ENCODE measurements around the gene CERS6.

GRCh38 chr2:168684921-168685599 is 229.0 kb downstream of the CERS6 start:
- no peak for TF ChIP-seq CTCF (IDR thresholded peaks at IDR 0.05)
- no peak for TF ChIP-seq POLR2A (IDR thresholded peaks at IDR 0.05)
